ENCODE results near the gene CFAP20DC.
"Not testable (repeated sequence)": the region's sequence is repeated elsewhere in the genome, so short reads cannot be mapped to it uniquely, and the experiment has no call there.

Gene CFAP20DC

GRCh38 chr3:58728723-58729122 is 321.1 kb downstream of the CFAP20DC start:
- DNase-seq = no peak

GRCh38 chr3:58725326-58725853 is 324.4 kb downstream of the CFAP20DC start:
- no peak for DNase-seq

- DNase-seq = no peak
Observed at GRCh38 chr3:58724336-58724735, 325.5 kb downstream of the CFAP20DC start.

DNA sequence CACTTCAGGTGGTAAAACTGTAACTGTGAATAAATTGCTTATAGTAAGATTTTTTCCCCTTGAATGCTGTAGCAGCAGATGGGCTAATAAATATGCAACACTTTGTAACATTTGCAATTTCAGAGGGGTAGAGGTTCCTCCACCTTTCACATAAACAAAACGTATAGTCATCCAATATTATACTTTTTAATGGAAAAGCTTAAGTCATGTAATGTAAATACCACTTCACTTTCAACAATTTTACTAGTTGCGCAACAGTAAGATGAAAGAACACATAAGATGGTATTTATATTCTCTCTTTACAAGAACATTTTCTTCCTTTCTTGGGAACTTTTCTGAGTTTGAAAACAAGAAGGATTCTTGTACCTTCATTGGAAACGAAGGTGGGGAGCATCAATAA is 326.7 kb downstream of the CFAP20DC start:
- peak in 1 of 4 experiments; percentile 3 for DNase-seq

- DNase-seq = no peak
Observed at GRCh38 chr3:58722561-58722960, 327.3 kb downstream of the CFAP20DC start.

- no peak for DNase-seq
Observed at GRCh38 chr3:58720526-58720925, 329.3 kb downstream of the CFAP20DC start.

GRCh38 chr3:58719684-58720083 is 330.1 kb downstream of the CFAP20DC start:
- peak in 1 of 4 experiments; percentile 11 for DNase-seq

DNA sequence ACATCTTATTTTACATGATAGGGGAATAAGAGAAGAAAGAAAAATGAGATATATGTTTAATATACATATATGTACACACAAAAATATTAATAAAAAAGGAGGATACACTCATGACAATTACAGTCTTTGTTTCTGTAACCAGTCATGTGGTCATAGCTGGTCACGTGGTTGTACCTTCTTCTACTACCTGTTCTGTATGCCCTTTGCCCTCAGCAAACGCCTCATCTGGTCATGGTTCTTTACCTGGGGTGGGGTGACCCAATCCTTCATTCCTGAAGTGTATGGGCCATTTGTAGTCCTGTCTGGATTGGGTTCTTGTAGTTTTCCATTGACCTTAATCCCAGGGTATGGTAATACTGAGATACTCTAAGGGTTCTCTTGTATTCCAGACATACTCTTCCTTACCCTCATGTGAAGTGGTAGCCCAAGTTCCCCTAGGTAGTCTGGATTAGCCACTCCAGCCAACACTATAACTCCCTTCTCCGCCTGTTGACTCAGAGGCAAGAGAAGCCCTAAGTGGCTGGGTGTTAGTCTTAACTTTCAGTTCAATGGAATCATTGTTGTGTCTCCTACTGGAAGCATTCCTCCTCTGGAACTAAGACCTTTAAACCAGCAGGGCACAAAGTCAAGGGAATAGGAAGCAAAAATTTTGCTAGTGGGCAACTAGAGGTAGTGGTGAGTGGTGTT is 336.0 kb downstream of the CFAP20DC start:
- no peak for DNase-seq

- no peak for DNase-seq
Observed at GRCh38 chr3:58711871-58712270, 338.0 kb downstream of the CFAP20DC start.

- DNase-seq = not testable (repeated sequence)
Observed at GRCh38 chr3:58708983-58709382, 340.8 kb downstream of the CFAP20DC start.

DNA sequence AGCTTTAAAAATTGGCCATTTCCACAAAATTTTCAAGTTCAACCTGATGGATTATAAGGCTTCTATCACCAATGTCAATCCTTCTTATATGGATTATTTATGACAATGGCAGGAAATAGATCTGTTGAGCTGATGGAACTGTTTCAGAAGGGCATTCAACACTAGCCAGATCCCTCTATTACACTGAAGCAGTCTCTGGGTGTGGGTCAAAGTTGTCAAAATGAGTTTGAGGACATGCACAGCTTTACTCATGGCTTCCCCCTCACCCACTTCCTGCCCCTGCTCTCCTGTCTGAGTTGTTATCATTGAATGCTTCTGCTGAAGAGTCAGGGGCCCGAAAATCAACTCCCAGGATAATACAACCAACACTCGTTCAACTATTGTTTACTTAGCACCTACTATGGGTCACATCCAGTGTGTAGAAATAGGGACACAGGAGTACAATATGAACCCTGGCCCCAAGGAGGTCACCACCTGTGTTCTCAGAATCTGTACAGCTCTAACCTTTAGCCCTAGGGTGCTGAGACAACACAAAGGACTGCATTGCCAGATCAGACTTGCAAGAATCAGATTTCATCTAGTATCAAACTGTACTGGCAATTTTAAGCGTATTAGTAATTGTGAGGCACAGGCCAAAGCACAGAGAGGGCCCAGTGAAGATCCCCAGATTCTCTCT is 341.6 kb downstream of the CFAP20DC start:
- DNase-seq = no peak

GRCh38 chr3:58707390-58707930 is 342.4 kb downstream of the CFAP20DC start:
- no peak for DNase-seq

DNA sequence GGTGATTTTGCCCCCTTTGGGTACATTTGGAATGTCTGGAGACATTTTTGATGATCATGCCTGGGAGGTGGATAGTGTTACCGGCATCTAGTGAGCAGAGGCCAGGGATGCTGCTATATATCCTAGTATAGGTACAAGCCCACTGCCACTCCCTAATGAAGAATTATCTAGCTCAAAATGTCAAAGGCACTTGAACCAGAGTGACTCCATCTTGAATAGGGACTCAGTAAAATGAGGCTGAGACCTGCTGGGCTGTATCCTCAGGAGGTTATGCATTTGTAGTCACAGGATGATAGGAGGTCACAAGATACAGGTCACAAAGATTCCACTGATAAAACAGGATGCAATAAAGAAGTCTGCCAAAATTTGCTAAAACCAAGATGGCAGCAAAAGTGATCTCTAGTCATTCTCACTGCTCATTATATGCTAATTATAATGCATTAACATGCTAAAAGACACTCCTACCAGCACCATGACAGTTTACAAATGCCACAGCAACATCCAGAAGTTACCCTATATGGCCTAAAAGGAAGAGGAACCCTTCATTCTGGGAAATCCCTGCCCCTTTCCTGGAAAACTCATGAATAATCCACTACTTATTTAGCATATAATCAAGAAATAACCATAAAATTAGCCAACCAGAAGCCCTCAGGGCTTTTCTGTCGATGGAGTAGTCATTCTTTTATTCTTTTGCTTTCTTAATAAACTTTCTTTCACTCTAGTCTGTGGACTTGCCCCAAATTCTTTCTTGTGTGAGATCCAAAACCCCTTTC is 343.2 kb downstream of the CFAP20DC start:
- DNase-seq = no peak

- no peak for DNase-seq
Observed at GRCh38 chr3:58704745-58705144, 345.1 kb downstream of the CFAP20DC start.

DNA sequence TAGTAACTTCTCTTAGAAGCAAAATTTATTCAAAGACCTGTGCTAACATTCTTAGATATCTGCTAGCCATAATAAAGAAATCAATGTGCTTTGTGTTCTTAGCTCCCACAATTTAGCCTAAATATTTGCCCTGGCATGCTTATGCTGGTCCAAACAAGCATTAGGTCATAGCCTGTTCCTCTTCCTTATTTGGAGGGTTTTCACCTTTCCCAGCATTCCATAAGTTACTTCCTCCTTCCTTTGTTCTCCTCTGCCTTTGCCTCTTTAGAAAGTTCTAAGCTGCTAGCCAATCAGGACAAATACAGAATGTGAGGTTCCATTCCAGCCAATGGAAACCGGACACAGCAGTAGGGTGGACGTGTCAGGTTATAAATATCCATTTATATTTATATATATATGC is 345.5 kb downstream of the CFAP20DC start:
- peak in 2 of 4 experiments; percentile 28 to 45 for DNase-seq

DNA sequence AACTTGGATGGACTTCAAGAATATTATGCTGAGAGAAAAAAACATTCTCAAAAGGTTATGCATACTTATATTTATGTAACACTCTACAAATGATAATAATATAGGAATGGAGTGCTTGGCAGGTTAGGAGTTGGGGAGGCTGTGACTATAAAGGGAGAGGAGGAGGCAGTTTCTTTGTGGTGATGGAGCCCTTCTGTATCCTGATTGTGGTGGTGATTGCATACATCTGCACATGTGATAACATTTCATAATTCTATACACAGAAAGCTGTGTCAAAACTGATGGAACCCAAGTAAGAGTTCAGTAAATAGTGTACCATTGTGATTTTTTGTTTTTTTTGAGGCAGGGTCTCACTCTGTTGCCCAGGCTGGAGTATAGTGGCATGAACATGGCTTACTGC is 351.6 kb downstream of the CFAP20DC start:
- peak in 1 of 4 experiments; percentile 32 for DNase-seq

DNA sequence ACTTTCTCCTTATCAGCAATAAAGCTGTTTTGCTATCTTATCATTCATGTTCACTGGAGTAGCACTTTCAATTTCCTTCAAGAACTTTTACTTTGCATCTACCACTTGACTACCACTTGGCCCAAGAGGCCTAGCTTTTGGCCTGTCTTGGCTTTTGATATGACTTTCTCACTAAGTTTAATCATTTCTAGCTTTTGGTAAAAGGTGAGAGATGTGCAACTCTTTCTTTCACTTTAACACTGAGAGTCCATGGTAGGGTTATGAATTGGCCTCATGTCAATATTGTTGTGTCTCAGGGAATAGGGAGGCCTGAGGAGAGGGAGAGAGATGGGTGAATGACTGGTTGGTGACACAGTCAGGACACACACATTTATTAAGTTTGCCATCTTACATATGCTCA is 352.3 kb downstream of the CFAP20DC start:
- DNase-seq = no peak

- not testable (repeated sequence) for DNase-seq
Observed at GRCh38 chr3:58696813-58697212, 353.0 kb downstream of the CFAP20DC start.

GRCh38 chr3:58696093-58696492 is 353.7 kb downstream of the CFAP20DC start:
- DNase-seq = no peak

DNA sequence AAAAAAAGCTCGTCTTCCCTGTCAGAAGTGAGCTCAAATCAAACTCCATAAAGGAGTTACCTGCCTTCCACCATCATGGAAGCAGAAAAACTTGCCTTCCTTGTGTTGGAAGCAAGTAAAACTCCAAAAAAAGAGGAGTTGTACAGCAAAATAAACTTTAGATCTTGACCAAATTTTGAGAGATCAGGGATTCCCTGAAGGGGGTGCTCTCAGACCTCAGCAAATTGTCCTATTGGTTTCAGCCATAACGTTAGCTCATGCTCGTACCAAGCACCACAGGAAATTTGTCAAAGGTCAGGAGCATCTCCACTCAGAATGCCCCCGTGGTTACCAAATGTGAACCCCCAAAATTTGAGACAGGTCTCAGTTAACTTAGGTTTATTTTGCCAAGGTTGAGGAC is 354.5 kb downstream of the CFAP20DC start:
- not testable (repeated sequence) for DNase-seq

DNA sequence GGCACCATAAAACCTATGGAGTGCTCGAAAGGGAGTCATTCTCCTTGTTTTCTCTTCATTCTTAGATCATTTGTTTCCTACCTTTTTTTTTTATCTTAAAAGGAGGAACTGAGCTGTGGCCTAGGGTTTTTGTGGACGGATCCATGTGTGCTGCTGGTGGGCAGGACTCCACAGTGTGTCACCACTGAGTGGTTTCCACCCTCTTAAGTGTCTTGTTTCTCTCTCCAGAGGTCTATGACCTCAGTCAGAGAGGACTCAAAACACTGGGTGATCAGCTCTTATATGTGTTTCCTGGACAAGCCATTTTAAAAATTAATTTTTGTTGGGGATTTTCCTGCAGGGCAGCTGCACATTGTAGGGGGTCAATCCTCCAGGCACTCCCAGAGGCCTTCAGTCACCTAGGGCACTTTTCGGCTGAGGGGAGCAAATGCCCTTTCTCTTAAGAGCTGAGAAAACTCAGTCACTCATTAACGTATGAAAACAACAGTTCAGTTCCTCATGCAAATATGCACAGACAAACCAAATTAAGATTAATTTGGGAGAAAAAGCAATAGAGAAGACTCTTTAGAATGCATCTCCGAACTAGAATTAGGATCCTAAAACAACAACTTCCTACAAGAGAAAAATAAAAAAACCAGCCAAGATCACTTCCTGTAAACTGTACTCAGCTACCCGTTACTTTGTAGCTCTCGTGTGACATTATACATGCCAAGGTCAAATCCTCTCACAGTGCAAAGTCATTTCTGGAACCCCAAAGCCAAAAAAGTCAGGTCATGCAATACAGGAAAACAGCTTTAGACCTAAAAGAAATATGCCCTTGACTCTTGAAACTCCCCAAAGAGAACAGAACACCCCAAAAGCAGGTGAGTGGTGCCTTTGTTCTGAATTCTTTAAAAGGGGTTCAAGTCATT is 355.6 kb downstream of the CFAP20DC start:
- peak; percentile 58 to 81 (median 72) for DNase-seq

GRCh38 chr3:58692484-58692883 is 357.3 kb downstream of the CFAP20DC start:
- DNase-seq = no peak

All from suppressor macrophage (primary cell).